Endothelial cell of umbilical vein (primary cell): Measurements from ENCODE around the gene NACAD. TPM values are rescaled to one million over a fixed set of nuclear protein-coding genes. Genes with fewer than 3 reads are reported as not detected.

Experiments used
- BruUV-seq: library from RNA; stranded (reverse); fragments of 400-500 nt; replicated peaks from 2 replicates; lab custom pipeline; 2021; lab: Mats Ljungman, UMichigan
- CTCF ChIA-PET: fragments of 300-600, 350-600 bp; sonication (Branson Sonifier 250); formaldehyde crosslinking; loops from one replicate; lab custom pipeline; 2021; ENCODE audit warnings: antibody characterized with exemption, inconsistent platforms; lab: Charles Lee
- POLR2A ChIA-PET: fragments of 300-600, 350-600 bp; sonication (Branson Sonifier 250); formaldehyde crosslinking; loops from one replicate; lab custom pipeline; 2021; ENCODE audit warnings: antibody characterized with exemption, inconsistent platforms; lab: Charles Lee
- DNase-seq: peaks from one replicate; pipeline ENCODE4 v3.0.0-alpha.2; 2011; ENCODE audit warnings: low read depth, low spot score
- FAIRE-seq: peaks from 2 replicates; lab custom pipeline; 2011; peaks lifted over from hg19 to GRCh38; lab: Jason Lieb, UNC
- H2AFZ ChIP-seq: 2 replicates; pipeline ENCODE4 v1.6.0; 2012; ENCODE audit warnings: low read depth, low read length, control low read depth, inconsistent platforms
- H3K27ac ChIP-seq: 2 replicates; pipeline ENCODE4 v1.5.1; 2011; ENCODE audit warnings: low read depth, mild to moderate bottlenecking, control low read depth, low read length, moderate library complexity; ENCODE audit not compliant: insufficient read depth
- H3K27me3 ChIP-seq, 2 experiments: 2 replicates each; pipeline versions ENCODE4 v1.6.0 to v1.6.1; 2011; ENCODE audit warnings: low read length in 2 of 2, mixed read lengths in 1 of 2; ENCODE audit not compliant: control insufficient read depth in 2 of 2, insufficient read depth in 2 of 2
- H3K36me3 ChIP-seq, 2 experiments: 2 replicates in 1 of 2; 3 replicates in 1 of 2; pipeline ENCODE4 v1.5.1; 2011; ENCODE audit warnings: low read length in 2 of 2, mild to moderate bottlenecking in 1 of 2, moderate library complexity in 1 of 2; ENCODE audit not compliant: control insufficient read depth in 2 of 2, insufficient read depth in 2 of 2; ENCODE audit errors: extremely low read depth in 1 of 2
- H3K4me1 ChIP-seq: 3 replicates; pipeline ENCODE4 v1.5.1; 2011; ENCODE audit warnings: mild to moderate bottlenecking, low read length; ENCODE audit not compliant: control insufficient read depth, insufficient read depth; ENCODE audit errors: extremely low read depth
- H3K4me2 ChIP-seq: 2 replicates; pipeline ENCODE4 v1.6.1; 2011; ENCODE audit warnings: low read length, control low read depth, mixed read lengths; ENCODE audit not compliant: insufficient read depth
- H3K4me3 ChIP-seq, 3 experiments: fragments of 200-600 bp in 1 of 3; sonication (generic), shearing (Covaris generic) in 1 of 3; replicated peaks in 1 of 3; 2 replicates each; pipeline ENCODE4 v1.5.1; 2011 to 2016; ENCODE audit warnings: control low read depth in 3 of 3, low read length in 3 of 3, mild to moderate bottlenecking in 2 of 3, inconsistent platforms in 1 of 3, low read depth in 1 of 3, moderate library complexity in 1 of 3; ENCODE audit not compliant: insufficient read depth in 1 of 3
- H3K79me2 ChIP-seq: 2 replicates; pipeline ENCODE4 v1.6.0; 2012; ENCODE audit warnings: low read length, inconsistent platforms; ENCODE audit not compliant: control insufficient read depth, insufficient read depth
- H3K9ac ChIP-seq: replicated peaks from 2 replicates; pipeline ENCODE3; 2011; ENCODE audit warnings: low read length, control low read depth; ENCODE audit not compliant: insufficient read depth; ENCODE audit errors: extremely low read depth
- H3K9me1 ChIP-seq: replicated peaks from 3 replicates; pipeline ENCODE4 v1.6.0; 2011; ENCODE audit warnings: mild to moderate bottlenecking, low read length; ENCODE audit not compliant: control insufficient read depth, insufficient read depth; ENCODE audit errors: extremely low read depth
- H3K9me3 ChIP-seq: replicated peaks from 2 replicates; pipeline ENCODE4 v1.5.1; 2012; ENCODE audit warnings: low read length, inconsistent platforms; ENCODE audit not compliant: control insufficient read depth, insufficient read depth
- H4K20me1 ChIP-seq: replicated peaks from 2 replicates; pipeline ENCODE3; 2011; ENCODE audit warnings: mild to moderate bottlenecking, low read length; ENCODE audit not compliant: control insufficient read depth, insufficient read depth; ENCODE audit errors: extremely low read depth
- CTCF ChIP-seq, 2 donors: IDR thresholded peaks; 1 replicate in 1 of 2; 2 replicates in 1 of 2; pipeline ENCODE4 v1.5.1; 2011; ENCODE audit warnings: low read length in 2 of 2, mild to moderate bottlenecking in 2 of 2, moderate library complexity in 2 of 2, control low read depth in 1 of 2, inconsistent platforms in 1 of 2, low read depth in 1 of 2; ENCODE audit not compliant: insufficient read depth in 1 of 2; ENCODE audit errors: extremely low read depth in 1 of 2
- EZH2 ChIP-seq: IDR thresholded peaks from 2 replicates; pipeline ENCODE4 v1.6.1; 2012; ENCODE audit warnings: borderline replicate concordance, low read depth, mild to moderate bottlenecking, moderate library complexity, low read length, inconsistent platforms; ENCODE audit not compliant: severe bottlenecking
- FOS ChIP-seq: IDR thresholded peaks from 2 replicates; pipeline ENCODE4 v1.6.1; 2011; ENCODE audit warnings: mild to moderate bottlenecking, low read length, moderate library complexity, borderline replicate concordance; ENCODE audit not compliant: insufficient read depth
- GATA2 ChIP-seq: IDR thresholded peaks from 2 replicates; pipeline ENCODE4 v1.7.0; 2011; ENCODE audit warnings: low read depth, mild to moderate bottlenecking, moderate library complexity, mixed read lengths, low read length; ENCODE audit not compliant: insufficient read length, insufficient read depth
- JUN ChIP-seq: IDR thresholded peaks from 2 replicates; pipeline ENCODE4 v1.6.1; 2011; ENCODE audit warnings: borderline replicate concordance, low read depth; ENCODE audit not compliant: insufficient read length, insufficient read depth
- MAX ChIP-seq: IDR thresholded peaks from 2 replicates; pipeline ENCODE4 v1.6.1; 2011; ENCODE audit not compliant: insufficient read depth, insufficient read length
- MYC ChIP-seq: IDR thresholded peaks from one replicate; pipeline ENCODE4 v1.6.1; 2011; ENCODE audit warnings: mild to moderate bottlenecking, low read depth, low read length
- POLR2A ChIP-seq: IDR thresholded peaks from 2 replicates; pipeline ENCODE4 v1.6.1; 2012; ENCODE audit warnings: low read depth, mild to moderate bottlenecking, control low read depth, low read length
- POLR2AphosphoS5 ChIP-seq: IDR thresholded peaks from 2 replicates; pipeline ENCODE4 v1.6.1; 2012; ENCODE audit warnings: low read depth, mild to moderate bottlenecking, control low read depth, low read length, moderate library complexity; ENCODE audit not compliant: insufficient read depth
- dilution Hi-C: fragments of 300-500 bp; cut with MboI; formaldehyde crosslinking; loops from one replicate; pipeline ENCODE4 v1.15.0; 2019; ENCODE audit warnings: low sequenced_read_pairs; ENCODE audit not compliant: extremely low pct_ligation_motif_present
- intact Hi-C: fragments of 100-400 bp; cut with micrococcal nuclease; formaldehyde crosslinking; loops from one replicate; pipeline ENCODE4 v1.10.0; 2022
- polyA plus RNA-seq, 4 experiments: library from polyadenylated mRNA; depleted of rRNA in 3 of 4; stranded (reverse) in 3 of 4; unstranded in 1 of 4; fragments of >200 nt; gene quantifications; 2 replicates each; pipeline versions ENCODE4 v1.2.1 to v1.2.3, GENCODE V29; 2011 to 2012; ENCODE audit warnings: missing spikeins in 1 of 4
- total RNA-seq: library from RNA; stranded (reverse); gene quantifications from 2 replicates; pipeline ENCODE4 v1.2.3, GENCODE V29; 2021

NACAD gene
- total and polyA plus RNA-seq, 2 donors (not counting 3 experiments of a cell fraction or from before 2014, with no cell fraction given), result 1.4 to 6.6 TPM

GRCh38 chr7:45080958-45081669 lies 7.7 kb downstream of the NACAD start:
- Histone ChIP-seq H3K36me3 (peaks cover 0 to 4% of the 10 kb centered on the region in 2 experiments), H3K27ac (no peak overlapping the region), H3K4me3 (no peak overlapping the region), H3K9me1 (no peaks in the 10 kb centered on the region), H2AFZ (no peak overlapping the region), H3K79me2 (no peaks in the 10 kb centered on the region), H3K27me3 (no peaks in the 10 kb centered on the region), H4K20me1 (no peaks in the 10 kb centered on the region), H3K4me2 (no peak overlapping the region), H3K9me3 (no peaks in the 10 kb centered on the region), H3K9ac (no peak overlapping the region), H3K4me1 (no peaks in the 10 kb centered on the region)
- TF ChIP-seq MYC (no peak), FOS (no peak), POLR2AphosphoS5 (no peak), EZH2 (no peak), JUN (no peak), GATA2 (no peak), CTCF (IDR thresholded peaks at IDR 0.05; ENCODE audit: extremely low read depth in 1 of 2, insufficient read depth in 1 of 2, low read depth in 1 of 2, low read length in 2 of 2) (no peak), MAX (no peak), POLR2A (no peak)
- DNase-seq (no peak), FAIRE-seq (no peak)
- CTCF ChIA-PET, result no interaction called here
- POLR2A ChIA-PET, result interaction anchor here (1.0 kb wide), 1 partner anchor 82 kb away, joined by 3 read pairs; no protein-coding TSS in a partner anchor
- dilution Hi-C loops, result no loop called here
- intact Hi-C loops, result no loop called here
- BruUV-seq, result no TSS peak
